HuH-7.5 (cell line): ENCODE data around the gene CD79A.
A peak's percentile ranks its signal among the peaks of the same experiment; 100 is the strongest.

ENCODE experiments used
- DNase-seq: peaks from one replicate; pipeline ENCODE4 v3.0.0; 2011; ENCODE audit warnings: low spot score

Gene CD79A

DNA sequence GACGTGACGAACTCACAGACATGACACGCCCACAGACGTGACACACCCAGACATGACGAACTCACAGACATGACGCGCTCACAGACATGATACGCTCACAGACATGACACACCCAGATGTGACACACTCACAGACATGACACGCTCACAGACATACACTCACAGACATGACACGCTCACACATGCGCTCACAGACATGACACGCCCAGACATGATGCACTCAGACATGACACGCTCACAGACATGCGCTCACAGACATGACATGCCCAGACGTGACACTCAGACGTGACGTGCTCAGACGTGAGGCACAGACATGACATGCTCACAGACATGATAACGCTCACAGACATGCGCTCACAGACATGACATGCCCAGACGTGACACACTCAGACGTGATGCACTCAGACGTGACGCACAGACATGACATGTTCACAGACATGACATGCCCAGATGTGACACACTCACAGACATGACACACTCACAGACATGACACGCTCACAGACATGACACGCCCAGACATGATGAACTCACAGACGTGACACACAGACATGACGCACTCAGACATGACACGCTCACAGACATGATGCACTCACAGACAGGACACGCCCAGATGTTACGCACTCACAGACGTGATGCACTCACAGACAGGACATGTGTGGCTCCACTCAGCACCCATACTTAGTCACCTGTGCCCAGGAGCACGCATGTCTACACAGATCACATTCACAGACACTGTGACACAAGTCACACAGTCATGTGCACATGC is 43.1 kb downstream of the CD79A start:
- no peak for DNase-seq

DNA sequence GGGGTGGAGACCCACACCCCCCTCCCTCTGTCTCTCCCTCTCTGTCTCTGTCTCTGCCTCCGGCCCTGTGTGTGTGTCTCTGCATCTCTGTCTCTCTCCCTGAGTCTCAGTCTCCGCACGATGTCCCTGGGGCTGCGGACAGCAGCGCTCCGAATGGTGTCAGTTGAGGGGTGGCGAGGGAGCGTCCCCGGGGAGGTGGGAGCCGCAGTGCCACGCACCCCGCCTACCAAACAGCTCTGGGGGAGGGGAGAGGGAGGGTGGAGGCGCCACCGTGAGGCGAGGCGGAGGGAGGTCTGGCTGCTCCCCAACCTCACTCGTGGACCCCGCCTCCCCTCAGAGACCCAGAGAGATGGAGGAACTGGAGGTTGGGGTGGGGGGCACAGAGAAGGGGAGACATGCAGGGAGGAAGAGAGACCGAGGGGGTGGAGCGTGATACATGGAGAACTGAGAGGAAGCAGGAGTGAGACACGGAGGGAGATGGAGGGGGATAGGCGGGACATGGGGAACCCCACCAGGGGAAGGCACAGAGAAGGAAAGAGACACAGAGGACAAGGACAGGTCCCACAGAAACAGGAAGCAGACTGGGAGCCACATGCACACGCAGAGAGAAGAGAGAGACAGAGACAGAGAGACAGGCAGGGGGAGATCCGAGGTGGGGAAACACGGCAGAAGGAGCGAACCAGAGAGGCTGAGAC is 44.0 kb downstream of the CD79A start:
- DNase-seq = no peak

DNA sequence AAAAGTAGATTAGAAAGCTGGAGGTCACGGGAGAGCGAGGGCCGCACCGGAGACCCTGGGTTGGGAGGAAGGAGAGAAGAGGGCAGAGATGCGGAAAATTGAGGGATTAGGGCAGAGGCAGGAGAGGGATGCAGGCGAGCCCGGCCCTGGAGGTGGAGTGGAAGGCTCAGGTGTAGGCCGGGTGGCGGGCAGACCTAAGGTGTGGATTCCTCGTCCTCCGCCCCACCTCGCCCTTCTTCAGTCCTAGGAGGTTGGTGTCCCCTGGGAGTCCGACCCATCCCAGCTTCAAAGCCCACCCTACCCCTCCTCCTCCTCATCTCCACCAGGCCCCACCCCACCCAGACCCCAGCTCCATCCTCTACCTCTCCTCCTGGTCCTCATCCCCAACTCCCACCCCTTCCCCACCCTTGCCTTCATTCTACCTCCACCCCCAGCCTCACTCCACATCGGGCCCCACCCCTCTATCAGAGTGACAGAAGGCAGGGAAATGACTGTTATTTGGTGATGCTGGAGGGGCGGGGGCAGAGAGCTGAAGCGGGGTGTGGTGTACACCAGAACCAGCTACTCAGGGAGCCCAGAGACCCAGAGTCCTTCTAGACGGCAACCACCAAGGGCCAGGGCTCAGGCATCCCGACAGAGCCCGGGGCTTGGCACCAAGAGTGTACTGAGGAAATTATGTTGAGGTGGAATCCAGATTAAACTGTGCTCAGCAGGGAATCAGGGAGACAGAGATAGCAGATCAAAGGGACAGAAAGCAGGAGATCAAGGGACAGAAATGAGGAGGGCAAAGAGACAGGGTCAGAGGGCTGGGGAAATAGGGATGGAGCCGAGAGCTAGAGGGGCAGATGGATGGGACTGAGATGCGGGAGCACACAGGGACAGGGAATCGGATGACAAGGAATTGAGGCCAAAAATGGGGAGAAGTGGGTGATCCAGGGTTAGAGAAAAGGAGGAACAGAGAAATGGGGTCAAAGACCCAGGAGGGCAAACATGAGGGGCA is 44.8 kb downstream of the CD79A start:
- DNase-seq = no peak

DNA sequence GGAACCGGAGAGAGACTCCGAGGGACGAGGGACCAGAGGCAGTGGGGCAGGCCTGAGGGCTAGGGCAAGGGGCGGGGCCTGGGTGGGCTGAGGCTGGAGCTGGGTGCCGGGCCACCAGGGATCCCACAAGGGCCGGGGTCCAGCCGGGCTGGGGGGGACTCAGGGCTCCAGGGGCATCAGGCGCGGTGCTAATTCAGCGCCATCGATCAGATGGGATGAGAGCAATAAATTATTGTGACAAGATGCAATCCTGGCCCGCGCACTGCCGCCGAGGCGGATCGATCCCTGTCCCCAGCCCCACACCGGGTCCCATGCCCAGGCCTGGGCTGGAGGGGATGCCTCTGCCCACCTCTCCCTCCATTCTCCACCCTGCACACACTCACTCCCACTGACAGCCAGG is 45.5 kb downstream of the CD79A start:
- DNase-seq = no peak

DNA sequence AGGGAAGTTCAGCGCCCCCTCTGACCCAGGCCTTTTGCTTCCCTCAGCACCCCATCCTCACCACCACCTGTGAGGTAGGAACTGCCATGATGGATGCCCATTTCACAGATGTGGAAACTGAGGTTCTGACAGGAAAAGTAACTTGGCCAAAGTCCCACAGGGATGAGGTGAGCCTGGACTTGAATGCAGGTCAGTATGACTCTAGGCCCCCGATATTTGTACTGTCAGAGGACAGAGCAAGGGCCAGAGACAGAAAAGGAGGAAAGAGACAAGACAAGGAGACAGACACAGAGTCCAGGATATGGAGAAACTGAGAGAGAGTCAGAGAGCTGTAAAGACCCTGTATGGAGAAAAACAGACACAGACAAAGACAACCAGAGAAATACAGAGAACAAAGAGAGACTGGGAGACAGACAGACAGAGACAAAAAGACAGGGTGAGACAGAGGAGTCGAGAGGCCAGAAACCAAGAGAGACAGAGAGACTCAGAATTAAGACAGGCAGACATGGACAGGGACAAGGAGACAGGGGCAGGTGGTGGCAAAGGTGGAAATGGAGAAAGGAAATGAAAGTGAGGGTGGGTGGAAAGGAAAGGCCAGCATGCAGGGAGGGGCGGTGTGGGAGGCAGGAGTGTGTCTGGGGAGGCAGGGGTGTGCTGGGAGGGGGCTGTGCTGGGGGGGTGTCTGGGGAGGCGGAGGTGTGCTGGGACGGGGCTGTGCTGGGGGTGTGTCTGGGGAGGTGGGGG is 46.1 kb downstream of the CD79A start:
- no peak for DNase-seq

DNA sequence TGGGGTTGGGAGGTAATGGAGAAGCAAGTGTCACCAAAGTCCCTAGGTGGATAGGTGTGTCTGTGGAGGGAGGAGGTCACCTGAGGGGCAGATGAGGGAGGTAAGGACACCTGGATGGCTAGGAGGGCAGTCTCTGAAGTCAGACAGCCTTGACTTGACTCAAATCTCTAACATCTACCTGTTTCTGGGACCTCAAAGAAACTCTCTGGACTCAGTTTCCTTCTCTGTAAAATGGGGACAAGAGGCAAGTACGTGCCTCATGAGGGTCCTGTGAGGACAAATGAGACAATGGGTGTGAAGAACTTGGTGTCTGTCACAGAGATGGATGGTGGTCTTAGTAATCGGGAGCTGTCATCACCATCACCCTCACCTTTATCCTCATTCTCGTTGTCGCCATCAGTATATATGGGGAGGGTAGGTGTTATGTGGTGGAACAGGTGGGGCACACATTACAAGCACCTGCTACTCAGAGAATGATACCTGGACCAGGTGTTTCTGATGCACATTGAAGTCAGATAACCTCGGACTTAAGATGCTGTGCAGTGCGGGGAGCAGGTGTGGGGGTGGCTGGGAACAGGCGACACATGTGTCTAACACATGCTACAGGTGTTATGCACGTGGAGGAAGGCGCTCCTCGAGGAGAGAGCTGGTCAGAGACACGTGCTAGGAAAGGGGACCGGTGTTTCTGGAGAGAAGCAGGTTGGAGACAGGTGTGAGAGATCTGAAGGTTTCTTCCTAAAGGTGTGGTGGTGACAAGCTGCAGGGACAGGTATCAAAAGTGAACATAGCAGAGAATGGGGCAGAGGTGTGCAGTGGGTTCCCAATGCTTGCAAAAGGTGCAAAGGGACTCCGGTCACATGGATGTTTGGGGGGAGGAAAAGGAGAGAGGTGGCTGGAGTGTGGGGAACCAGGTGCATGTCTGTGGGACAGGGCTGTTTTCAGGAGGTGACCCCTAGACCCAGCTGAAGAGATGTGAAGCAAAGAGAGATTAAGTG is 47.4 kb downstream of the CD79A start:
- DNase-seq = no peak

DNA sequence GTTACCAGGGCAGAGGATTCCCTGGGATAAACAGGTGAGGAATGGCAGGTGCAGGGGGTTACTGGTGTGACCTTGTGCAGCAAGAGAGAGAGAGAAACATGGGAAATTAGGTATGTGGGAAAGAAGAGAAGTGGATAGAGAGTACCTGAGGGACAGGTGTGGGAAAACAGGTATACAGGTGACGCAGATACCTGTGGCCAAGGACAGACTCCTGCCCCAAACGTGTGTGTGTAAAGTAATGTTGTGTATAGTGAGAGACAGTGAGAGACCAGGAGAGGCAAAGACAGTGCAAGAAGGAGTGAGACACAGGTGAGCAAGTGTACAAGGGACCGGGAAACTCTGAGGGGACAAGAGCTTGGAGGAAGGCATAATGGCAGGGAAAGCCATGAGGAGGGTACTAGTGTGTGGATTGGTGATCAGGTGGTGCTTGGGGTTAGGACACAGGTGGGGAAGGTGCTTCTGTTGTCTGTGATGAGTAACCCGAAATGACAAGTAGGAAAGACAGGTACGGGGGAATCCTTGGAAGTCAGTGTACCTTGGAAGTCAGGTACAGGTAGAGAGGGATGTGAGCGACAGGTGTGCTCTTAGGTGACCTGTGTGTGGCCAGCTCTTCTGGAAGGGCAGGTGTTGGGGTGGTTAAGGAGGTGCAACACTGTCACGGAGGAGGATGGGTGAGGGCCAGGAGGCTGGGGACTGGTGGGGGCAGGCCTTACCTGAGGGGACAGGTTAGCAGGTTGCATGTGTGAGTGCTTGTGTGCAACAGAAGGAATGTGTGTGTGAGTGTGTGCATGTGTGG is 48.3 kb downstream of the CD79A start:
- DNase-seq = no peak

DNA sequence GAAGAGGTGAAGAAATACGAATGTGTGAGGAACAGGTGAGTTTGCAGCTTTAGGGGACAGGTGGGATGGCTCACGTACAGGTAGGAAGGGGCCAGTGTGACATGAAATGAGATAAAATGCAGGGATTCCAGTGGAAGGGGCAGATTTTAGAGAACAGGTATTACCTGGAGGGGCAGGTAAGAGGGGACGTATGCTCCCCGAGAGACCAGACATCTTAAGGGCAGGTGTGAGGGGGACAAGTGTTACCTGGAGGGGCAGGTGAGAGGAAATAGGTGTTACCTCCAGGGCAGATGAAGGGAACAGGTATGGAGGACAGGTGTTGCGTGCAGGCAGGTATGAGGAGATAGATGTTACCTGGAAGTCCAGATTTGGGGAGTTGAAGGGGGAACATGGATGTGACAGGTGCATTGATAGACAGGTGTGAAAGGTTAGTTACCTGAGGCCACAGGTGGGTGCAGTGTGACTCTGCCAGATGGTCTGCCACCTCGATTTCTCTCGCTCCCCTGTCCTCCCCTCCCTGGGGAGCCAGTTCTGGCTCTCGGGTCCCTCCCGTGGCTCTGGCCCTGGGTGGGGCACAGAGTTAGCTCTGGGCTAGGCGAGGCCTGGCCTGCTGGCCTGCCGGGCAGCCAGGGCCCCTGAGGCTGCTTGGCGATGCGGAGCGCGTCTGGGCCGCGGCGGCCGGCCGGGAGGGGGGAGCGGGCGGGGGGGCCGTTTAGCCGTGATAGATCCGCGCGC is 49.1 kb downstream of the CD79A start:
- no peak for DNase-seq

DNA sequence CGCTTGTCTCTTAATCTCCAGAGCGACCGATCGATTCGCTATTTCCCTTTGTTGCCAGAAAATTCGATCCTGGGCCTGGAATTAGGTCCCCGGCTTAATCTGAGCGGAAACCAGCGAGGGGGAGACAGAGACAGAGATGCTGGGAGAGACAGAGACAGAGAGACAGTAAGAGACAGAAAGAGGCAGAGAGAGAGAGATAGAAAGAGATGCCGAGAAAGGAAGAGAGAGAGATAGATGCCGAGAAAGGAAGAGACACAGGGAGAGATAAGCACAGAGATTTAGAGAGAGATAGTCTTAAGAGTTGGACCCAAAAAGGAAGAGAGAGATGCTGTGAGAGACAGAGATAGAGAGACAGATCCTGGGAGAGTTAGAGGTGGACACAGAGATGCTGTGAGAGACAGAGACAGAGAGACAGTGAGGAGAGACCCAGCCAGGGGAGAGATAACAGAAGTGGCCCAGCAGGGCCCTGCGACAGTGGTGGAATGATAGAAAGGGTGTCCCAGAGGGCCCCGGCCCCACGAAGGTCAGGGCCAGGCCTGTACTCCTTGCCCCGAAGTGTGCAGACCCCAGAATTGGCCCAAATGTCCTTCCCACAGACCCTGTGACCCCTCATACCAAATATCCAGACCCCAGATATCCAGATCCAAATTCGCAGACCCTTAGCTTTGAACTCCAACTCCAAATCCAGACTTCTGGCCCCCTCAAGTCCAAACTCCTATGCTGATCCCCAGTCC is 49.9 kb downstream of the CD79A start:
- no peak for DNase-seq

DNA sequence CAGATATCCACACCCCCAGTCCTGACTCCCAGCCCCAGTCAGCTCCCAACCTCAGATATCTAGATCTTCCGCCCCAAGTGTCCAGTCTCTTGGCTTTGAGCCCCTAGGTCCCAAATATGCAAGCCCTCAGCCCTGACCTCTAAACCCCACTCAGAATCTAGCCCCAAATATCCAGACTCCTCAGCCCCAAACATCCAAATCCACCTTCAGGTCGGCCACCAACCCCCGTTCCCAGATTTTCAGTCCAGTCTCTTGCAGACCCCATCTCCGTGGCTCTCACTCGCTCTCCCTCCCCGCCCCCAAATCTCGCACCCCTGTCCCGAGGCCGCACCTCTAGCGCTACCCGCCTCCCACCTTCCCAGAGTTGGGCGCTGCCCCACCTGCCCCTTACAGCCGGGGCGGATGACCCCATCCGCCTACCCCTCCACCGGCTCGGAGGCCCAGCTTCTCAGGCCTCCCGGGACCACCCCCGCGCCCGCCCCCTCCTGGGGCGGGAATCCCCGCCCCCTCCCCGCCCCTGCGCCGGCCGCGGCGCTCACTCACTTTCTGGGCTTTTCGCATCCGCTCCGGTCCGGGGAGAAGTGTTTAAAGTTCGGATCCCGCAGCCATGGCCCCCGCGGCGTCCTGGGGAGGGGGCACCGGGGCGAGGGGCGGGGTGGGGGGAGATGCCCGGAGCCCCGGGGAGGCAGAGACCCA is 50.6 kb downstream of the CD79A start:
- DNase-seq = peak; percentile 78

DNA sequence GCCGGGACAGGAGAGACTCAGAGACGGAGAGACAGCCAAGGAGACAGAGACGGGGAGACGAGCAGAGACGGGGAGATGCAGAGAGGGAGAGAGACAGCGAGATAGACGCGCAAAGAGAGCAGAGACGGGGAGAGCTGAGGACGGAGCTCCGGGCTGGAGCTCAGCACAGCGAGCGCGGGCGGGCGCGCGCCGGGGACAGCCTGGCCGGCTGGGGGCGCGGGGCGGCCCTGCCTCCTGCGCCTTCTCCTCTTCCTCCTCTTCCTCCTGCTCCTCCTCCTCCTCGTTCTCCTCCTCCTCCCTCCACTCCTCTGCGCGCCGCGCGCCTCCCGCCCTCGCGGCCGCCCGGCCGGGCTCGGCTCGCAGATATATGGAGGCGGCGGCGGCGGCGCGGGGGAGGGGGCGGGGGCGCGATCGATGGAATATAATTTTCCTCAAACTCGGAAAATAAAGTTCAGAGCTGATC is 51.2 kb downstream of the CD79A start, which contains the start of gene ERFL:
Gene ERFL (minus strand): TSS at position 229 of the 463 bp plus-strand sequence. CDS start 15,530 bp downstream, outside the sequence.
- DNase-seq = peak; percentile 77

DNA sequence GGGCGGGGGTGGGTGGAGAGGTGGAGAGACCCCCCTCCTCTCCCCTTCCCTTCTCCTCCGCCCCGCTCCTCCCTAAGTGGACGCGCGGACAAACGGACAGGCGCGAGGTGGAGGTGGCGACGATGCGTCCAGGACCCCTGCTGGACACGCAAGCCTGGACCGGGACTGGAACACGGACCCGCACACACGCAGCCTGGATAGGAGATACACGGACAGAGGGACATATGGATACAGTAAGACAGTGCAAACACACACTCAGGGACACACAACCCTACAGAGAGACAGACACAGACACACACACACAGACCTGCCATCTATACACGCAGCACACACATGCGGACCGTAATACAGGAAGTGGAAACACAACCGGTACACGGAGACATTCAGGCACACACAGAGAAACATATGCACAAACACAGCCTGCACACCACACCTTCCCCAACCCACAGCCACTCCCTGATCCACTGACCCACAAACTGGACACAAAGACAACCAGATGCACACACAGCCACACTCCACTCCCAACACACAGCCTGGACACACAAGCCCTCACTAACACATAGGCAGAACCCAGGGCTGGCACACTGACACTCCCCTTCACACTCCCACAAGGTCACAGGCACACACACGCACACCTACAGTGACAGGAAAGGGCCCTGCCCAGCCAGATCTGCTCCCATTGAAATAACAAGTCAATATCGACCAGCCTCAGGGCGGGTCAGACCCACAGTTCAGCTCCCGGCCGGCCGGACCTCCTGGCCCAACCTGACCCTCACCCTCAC is 51.9 kb downstream of the CD79A start:
- peak; percentile 73 for DNase-seq

DNA sequence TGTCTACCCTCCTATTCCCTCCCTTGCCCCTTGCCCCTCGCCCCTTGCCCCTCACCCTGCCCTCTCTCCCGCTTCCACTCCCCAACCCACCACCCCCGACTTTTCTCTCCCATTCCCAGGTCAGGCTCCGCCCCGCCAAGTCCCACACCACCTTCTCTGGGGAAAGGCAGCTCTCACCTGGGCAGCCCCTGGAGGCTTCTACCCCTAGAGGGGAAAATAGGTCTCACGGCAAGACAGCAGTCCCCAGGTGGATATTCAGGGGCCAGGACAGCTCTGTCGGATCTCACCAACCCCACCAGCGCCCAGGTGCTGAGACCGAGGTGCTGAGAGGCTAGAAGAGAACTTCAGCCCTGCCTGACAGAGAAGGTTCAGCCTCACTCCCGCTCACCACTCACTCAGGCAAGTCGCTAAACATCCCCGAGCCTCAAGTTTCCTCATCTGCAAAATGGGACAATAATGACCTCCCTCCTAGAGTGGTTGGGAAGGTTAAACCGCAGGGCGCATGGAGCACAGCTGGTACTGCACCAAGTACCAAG is 52.5 kb downstream of the CD79A start:
- no peak for DNase-seq

DNA sequence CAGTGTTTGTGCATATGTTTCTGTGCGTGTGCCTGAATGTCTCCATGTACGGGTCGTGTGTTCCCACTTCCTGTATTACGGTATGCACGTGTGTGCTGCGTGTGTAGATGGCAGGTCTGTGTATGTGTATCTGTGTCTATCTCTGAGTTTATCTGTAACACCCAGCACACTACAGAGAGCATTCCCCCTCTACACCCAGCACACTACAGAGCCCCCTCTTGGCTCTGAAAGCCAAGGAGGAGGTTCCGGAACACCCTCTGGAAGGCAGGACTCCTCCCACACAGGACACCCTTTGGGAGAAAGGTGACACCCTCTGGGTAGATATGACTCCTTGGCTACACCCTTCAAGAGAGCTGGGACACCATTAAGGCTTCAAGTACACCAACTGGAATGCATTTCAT is 53.2 kb downstream of the CD79A start:
- DNase-seq = no peak
